Hepatocyte (in vitro differentiated cells): ENCODE measurements around the gene KRTAP9-9. TPM values are rescaled to one million over a fixed set of nuclear protein-coding genes. Genes with fewer than 3 reads are reported as not detected.

Experiments used
- DNase-seq: peaks from one replicate; pipeline ENCODE4 v3.0.0-alpha.2; 2016; ENCODE audit warnings: low spot score
- H2AFZ ChIP-seq: fragments of 200-600 bp; sonication (generic); 2 replicates; pipeline ENCODE4 v1.6.0; 2016; ENCODE audit warnings: antibody characterized with exemption, mild to moderate bottlenecking
- H3K27ac ChIP-seq: fragments of 200-600 bp; sonication (generic); 2 replicates; pipeline ENCODE4 v1.5.1; 2016; ENCODE audit warnings: mild to moderate bottlenecking
- H3K27me3 ChIP-seq: fragments of 200-600 bp; sonication (generic); 2 replicates; pipeline ENCODE4 v1.6.1; 2016
- H3K36me3 ChIP-seq: fragments of 200-600 bp; sonication (generic); replicated peaks from 2 replicates; pipeline ENCODE4 v1.5.1; 2016; ENCODE audit warnings: low read depth; ENCODE audit not compliant: insufficient read depth
- H3K4me1 ChIP-seq: fragments of 200-600 bp; sonication (generic); 2 replicates; pipeline ENCODE4 v1.5.1; 2016; ENCODE audit warnings: mild to moderate bottlenecking, moderate library complexity; ENCODE audit not compliant: insufficient read depth
- H3K4me2 ChIP-seq: fragments of 200-600 bp; sonication (generic); 2 replicates; pipeline ENCODE4 v1.6.0; 2016
- H3K4me3 ChIP-seq: fragments of 200-600 bp; sonication (generic); 2 replicates; pipeline ENCODE4 v1.5.1; 2016; ENCODE audit warnings: mild to moderate bottlenecking
- H3K79me2 ChIP-seq: fragments of 200-600 bp; sonication (generic); 2 replicates; pipeline ENCODE4 v1.6.0; 2017; ENCODE audit warnings: mild to moderate bottlenecking
- H3K9me2 ChIP-seq: fragments of 200-600 bp; sonication (generic); replicated peaks from 2 replicates; pipeline ENCODE4 v1.6.0; 2017; ENCODE audit warnings: mild to moderate bottlenecking; ENCODE audit not compliant: insufficient read depth
- H3K9me3 ChIP-seq: fragments of 200-600 bp; sonication (generic); 2 replicates; pipeline ENCODE4 v1.5.1; 2016; ENCODE audit warnings: low read depth, mild to moderate bottlenecking
- H4K20me1 ChIP-seq: fragments of 200-600 bp; sonication (generic); 2 replicates; pipeline ENCODE4 v1.6.0; 2016; ENCODE audit warnings: mild to moderate bottlenecking; ENCODE audit not compliant: insufficient read depth, poor library complexity, severe bottlenecking
- EZH2 ChIP-seq: fragments of 200-600 bp; sonication (generic); IDR thresholded peaks from 2 replicates; pipeline ENCODE4 v1.6.1; 2016; ENCODE audit warnings: antibody characterized with exemption, mild to moderate bottlenecking, borderline replicate concordance
- EZH2phosphoT487 ChIP-seq: fragments of 200-600 bp; sonication (generic); IDR thresholded peaks from one replicate; pipeline ENCODE4 v1.6.1; 2018; ENCODE audit warnings: antibody characterized with exemption, mild to moderate bottlenecking, low read depth, moderate library complexity; ENCODE audit not compliant: unreplicated experiment, severe bottlenecking
- WGBS: methylation state at CpG from one replicate; pipeline ENCODE4 v1.1.6; 2016; ENCODE audit warnings: low lambda C conversion rate; ENCODE audit errors: missing lambda C conversion rate; 5-methylcytosine and 5-hydroxymethylcytosine counted together
- polyA plus RNA-seq: library from polyadenylated mRNA; unstranded; fragments of >200 nt; fragmentation: Nextera tagmentation; extraction: Ambion mirVana; gene quantifications from 2 replicates; pipeline ENCODE4 v1.2.1, GENCODE V29; 2016
- total RNA-seq: library from RNA; depleted of rRNA; stranded (reverse); fragments of >200 nt; gene quantifications from 2 replicates; pipeline ENCODE4 v1.2.3, GENCODE V29; 2014
- TF ChIP-seq, protein P1 (sequence below): fragments of 200-600 bp; sonication (generic); IDR thresholded peaks from 2 replicates; pipeline ENCODE4 v1.5.1; 2016; ENCODE audit warnings: antibody characterized with exemption, mild to moderate bottlenecking; ENCODE audit not compliant: poor library complexity

Gene KRTAP9-9
- total and polyA plus RNA-seq, 2 experiments from 2014 or later, result not detected

DNA sequence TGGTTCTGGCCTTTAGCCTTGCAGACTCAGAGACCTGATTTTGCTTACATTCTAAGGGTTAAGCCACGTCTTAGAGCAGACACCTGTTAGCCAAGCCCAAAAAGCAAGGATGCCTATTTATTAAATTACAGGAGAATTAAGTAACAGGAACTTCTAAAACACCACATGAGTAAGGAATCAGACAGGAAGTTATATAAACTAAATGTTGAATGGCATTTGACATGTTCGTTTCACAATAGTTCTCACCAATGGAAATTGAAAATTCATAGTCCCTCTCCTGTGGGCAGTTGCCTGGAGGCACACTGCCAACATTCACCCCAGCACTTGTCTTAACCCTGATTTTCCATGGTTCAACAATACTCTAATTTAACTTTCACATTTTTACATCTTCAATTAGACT, 29.4 kb downstream of the KRTAP9-9 start:
- TF ChIP-seq EZH2phosphoT487 (no peak), EZH2 (no peak)
- TF ChIP-seq, protein P1, sequence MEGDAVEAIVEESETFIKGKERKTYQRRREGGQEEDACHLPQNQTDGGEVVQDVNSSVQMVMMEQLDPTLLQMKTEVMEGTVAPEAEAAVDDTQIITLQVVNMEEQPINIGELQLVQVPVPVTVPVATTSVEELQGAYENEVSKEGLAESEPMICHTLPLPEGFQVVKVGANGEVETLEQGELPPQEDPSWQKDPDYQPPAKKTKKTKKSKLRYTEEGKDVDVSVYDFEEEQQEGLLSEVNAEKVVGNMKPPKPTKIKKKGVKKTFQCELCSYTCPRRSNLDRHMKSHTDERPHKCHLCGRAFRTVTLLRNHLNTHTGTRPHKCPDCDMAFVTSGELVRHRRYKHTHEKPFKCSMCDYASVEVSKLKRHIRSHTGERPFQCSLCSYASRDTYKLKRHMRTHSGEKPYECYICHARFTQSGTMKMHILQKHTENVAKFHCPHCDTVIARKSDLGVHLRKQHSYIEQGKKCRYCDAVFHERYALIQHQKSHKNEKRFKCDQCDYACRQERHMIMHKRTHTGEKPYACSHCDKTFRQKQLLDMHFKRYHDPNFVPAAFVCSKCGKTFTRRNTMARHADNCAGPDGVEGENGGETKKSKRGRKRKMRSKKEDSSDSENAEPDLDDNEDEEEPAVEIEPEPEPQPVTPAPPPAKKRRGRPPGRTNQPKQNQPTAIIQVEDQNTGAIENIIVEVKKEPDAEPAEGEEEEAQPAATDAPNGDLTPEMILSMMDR, result no peak
- no peak overlapping the region for H3K4me2 ChIP-seq

DNA sequence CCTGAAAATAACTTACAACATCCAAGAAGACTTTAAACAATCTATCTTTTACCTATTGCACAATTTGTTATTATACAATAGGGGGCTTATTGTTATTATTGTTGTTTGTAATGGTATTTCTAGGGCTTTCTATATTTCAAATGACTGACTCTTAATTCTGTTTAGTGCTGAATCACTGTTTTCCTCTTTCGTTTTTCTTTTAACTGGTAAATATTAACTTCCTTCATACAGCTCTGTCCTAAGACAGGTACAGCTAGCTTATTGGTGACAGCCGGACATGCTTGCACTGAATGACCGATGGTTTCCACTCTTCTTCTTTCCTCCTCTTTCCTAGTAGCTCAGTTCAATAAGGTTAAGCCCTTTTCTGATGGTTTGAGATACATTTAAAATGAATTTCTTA, 31.9 kb downstream of the KRTAP9-9 start:
- no peaks in the 10 kb centered on the region for H3K79me2 ChIP-seq
- no peaks in the 10 kb centered on the region for H3K27me3 ChIP-seq
- H3K4me1 ChIP-seq, result no peaks in the 10 kb centered on the region
- no peak overlapping the region for H2AFZ ChIP-seq
- no peak overlapping the region for H3K27ac ChIP-seq
- H3K9me2 ChIP-seq, result no peaks in the 10 kb centered on the region
- no peaks in the 10 kb centered on the region for H3K36me3 ChIP-seq
- DNase-seq, result peak; percentile 4
- H3K9me3 ChIP-seq, result no peaks in the 10 kb centered on the region
- H4K20me1 ChIP-seq, result no peaks in the 10 kb centered on the region
- TF ChIP-seq, protein P1, result no peak
- TF ChIP-seq EZH2phosphoT487, result no peak
- no peak for TF ChIP-seq EZH2
- H3K4me2 ChIP-seq, result no peak overlapping the region
- H3K4me3 ChIP-seq, result no peak overlapping the region
- 84% methylated on average over 3 of the region's 3 CpGs for WGBS

More for the DNA sequence above, 29.4 kb downstream of the KRTAP9-9 start:
- 57% methylated on average over 2 of the region's 2 CpGs for WGBS
- no peaks in the 10 kb centered on the region for H3K9me2 ChIP-seq
- no peaks in the 10 kb centered on the region for H3K27me3 ChIP-seq
- peak; percentile 0 for DNase-seq
- H4K20me1 ChIP-seq, result no peaks in the 10 kb centered on the region
- no peaks in the 10 kb centered on the region for H3K36me3 ChIP-seq
- H3K4me3 ChIP-seq, result no peak overlapping the region
- no peak overlapping the region for H2AFZ ChIP-seq
- H3K9me3 ChIP-seq, result no peaks in the 10 kb centered on the region
- H3K27ac ChIP-seq, result no peak overlapping the region
- no peaks in the 10 kb centered on the region for H3K79me2 ChIP-seq
- H3K4me1 ChIP-seq, result no peaks in the 10 kb centered on the region

DNA sequence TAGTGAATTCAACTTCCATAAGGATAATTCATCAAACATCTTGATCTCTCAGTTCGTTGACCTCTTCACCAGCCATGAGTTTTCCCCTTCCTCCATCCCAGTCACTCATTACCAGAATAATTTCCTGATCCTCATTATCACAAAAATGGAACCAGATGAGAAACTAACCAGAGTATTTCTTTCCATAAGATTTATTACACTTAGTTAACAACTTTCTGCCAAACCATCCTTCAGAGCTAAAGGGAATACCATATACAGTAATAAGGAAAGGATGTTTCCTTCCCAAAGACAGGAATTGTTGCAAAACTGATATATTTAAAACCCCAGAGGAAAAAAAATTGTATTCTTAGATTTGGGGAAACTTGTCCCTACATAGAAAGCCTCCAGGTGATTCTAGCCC, 38.8 kb downstream of the KRTAP9-9 start:
- Histone ChIP-seq H3K27me3 (no peaks in the 10 kb centered on the region), H3K4me3 (no peak overlapping the region), H3K27ac (no peak overlapping the region), H3K4me2 (no peak overlapping the region), H3K9me3 (no peaks in the 10 kb centered on the region), H3K36me3 (no peaks in the 10 kb centered on the region), H3K79me2 (no peaks in the 10 kb centered on the region), H2AFZ (no peak overlapping the region), H4K20me1 (no peaks in the 10 kb centered on the region), H3K4me1 (no peaks in the 10 kb centered on the region), H3K9me2 (no peaks in the 10 kb centered on the region)
- DNase-seq, result no peak
- 90% methylated on average over 1 of the region's 1 CpG for WGBS
- TF ChIP-seq EZH2 (no peak), EZH2phosphoT487 (no peak)
- TF ChIP-seq, protein P1, result no peak

DNA sequence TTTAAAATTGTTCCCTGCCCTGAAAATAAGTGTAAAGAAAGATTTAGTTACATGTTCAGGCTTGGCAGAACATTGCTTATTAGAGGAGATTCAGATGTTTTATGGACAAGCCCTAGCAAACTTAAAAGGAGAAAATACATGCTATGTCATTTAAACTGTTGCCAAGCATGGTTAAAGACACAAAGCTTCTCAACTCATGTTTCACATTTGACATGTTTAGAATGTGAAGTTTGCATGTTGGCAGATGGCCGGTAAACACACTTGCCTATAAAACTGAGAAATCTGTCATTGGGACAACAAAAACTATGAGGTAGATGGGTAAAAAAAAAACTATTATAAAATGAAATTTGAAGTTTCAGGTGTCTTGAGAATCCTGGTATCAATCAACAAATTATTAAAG, 41.7 kb downstream of the KRTAP9-9 start:
- H3K9me3 ChIP-seq, result no peaks in the 10 kb centered on the region
- TF ChIP-seq EZH2phosphoT487 (peak; percentile 63), EZH2 (no peak)
- no peaks in the 10 kb centered on the region for H3K4me1 ChIP-seq
- no peaks in the 10 kb centered on the region for H3K36me3 ChIP-seq
- no peaks in the 10 kb centered on the region for H3K79me2 ChIP-seq
- peak; percentile 12 for DNase-seq
- no peaks in the 10 kb centered on the region for H3K9me2 ChIP-seq
- no peaks in the 10 kb centered on the region for H4K20me1 ChIP-seq
- 66% methylated on average over 1 of the region's 1 CpG for WGBS
- H3K4me3 ChIP-seq, result no peak overlapping the region
- H2AFZ ChIP-seq, result no peak overlapping the region
- H3K27ac ChIP-seq, result no peak overlapping the region
- H3K27me3 ChIP-seq, result no peaks in the 10 kb centered on the region
- H3K4me2 ChIP-seq, result no peak overlapping the region
